Uterus (tissue), 4 donors: ENCODE data around the gene GMDS. TPM values are rescaled to one million over a fixed set of nuclear protein-coding genes. Genes with fewer than 3 reads are reported as not detected.

Experiments used
- DNase-seq, 2 donors: peaks; one replicate each; pipeline ENCODE4 v3.0.0-alpha.2; 2019 to 2020
- H3K27ac ChIP-seq, 2 donors: fragments of 200-600 bp; sonication (generic); 1 replicate in 1 of 2; 2 replicates in 1 of 2; pipeline ENCODE4 v1.5.1; 2016 to 2018
- H3K27me3 ChIP-seq, 2 donors: fragments of 200-600 bp; sonication (generic); one replicate each; pipeline ENCODE4 v1.5.1; 2018 to 2019; ENCODE audit warnings: control low read depth in 1 of 2
- H3K36me3 ChIP-seq, 2 donors: fragments of 200-600 bp; sonication (generic); one replicate each; pipeline ENCODE4 v1.5.1; 2019; ENCODE audit warnings: control low read depth in 1 of 2
- H3K4me1 ChIP-seq, 2 donors: fragments of 200-600 bp; sonication (generic); one replicate each; pipeline ENCODE4 v1.5.1; 2018 to 2019; ENCODE audit warnings: control low read depth in 1 of 2
- H3K4me3 ChIP-seq, 2 donors: fragments of 200-600 bp; sonication (generic); 1 replicate in 1 of 2; 2 replicates in 1 of 2; pipeline ENCODE4 v1.5.1; 2018 to 2019; ENCODE audit warnings: mild to moderate bottlenecking in 1 of 2
- H3K9me3 ChIP-seq, 2 donors: fragments of 200-600 bp; sonication (generic); one replicate each; pipeline ENCODE4 v1.5.1; 2019; ENCODE audit warnings: control low read depth in 1 of 2
- POLR2A ChIP-seq, 2 donors: fragments of 450-650 bp; IDR thresholded peaks; one replicate each; pipeline ENCODE4 v1.6.1; 2016; ENCODE audit warnings: antibody characterized with exemption in 2 of 2, mild to moderate bottlenecking in 1 of 2, moderate library complexity in 1 of 2
- intact Hi-C: fragments of 100-400 bp; cut with DNase I; formaldehyde crosslinking; loops from one replicate; pipeline ENCODE4 v1.15.1; 2023; ENCODE audit warnings: low total_unique reads
- total RNA-seq, 4 donors: library from RNA; depleted of rRNA in 3 of 4; stranded (reverse); fragments of >200 nt in 3 of 4; gene quantifications; one replicate each; pipeline versions ENCODE4 v1.1.0 to v1.2.4, GENCODE V29; 2014 to 2023
- TF ChIP-seq, protein P1 (sequence below), 4 experiments: fragments of 200-600 bp in 2 of 4; fragments of 450-650 bp in 2 of 4; sonication (generic) in 2 of 4; IDR thresholded peaks; one replicate each; pipeline ENCODE4 v1.5.1; 2016 to 2019; ENCODE audit warnings: antibody characterized with exemption in 4 of 4, mild to moderate bottlenecking in 2 of 4, moderate library complexity in 1 of 4
- donor health status: DM: yes; HTN: yes; CAD: no.

GMDS gene
- total RNA-seq, 4 donors from 2014 or later = 5.3 to 17.4 (median 12.9) TPM

DNA sequence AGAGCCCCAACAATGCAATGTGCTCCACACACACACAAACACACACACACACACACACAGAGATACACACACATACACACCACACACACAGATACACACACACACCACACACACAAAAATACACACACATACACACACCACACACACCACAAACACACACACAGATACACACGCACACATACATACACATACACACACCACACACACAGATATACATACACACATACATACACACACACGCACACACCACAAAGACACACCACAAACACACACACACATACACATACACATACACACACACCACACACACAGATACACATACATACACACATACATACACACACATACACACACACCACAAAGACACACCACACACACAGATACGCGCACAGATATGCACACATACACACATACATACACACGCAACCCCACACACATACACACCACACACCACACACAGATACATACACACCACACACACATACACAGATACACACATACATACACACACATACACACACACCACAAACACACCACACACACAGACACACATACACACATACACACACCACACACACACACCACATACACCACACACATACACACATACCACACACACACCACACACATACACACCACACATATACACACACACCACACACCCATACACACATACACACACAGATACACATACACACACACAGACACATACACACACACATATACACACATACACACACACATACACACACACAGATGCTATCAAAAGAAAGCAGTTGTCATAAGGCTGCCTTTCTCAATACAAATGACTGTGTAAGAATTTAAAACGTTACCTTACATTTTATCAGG, 507.7 kb downstream of the GMDS start:
- H3K36me3 ChIP-seq = no peaks in the 10 kb centered on the region
- DNase-seq = no peak
- no peaks in the 10 kb centered on the region for H3K4me1 ChIP-seq
- intact Hi-C loops = no loop called here
- H3K9me3 ChIP-seq = no peaks in the 10 kb centered on the region
- H3K4me3 ChIP-seq = no peak overlapping the region
- no peaks in the 10 kb centered on the region for H3K27me3 ChIP-seq
- no peak overlapping the region for H3K27ac ChIP-seq
- no peak for TF ChIP-seq POLR2A (IDR thresholded peaks at IDR 0.05)
- TF ChIP-seq, protein P1, sequence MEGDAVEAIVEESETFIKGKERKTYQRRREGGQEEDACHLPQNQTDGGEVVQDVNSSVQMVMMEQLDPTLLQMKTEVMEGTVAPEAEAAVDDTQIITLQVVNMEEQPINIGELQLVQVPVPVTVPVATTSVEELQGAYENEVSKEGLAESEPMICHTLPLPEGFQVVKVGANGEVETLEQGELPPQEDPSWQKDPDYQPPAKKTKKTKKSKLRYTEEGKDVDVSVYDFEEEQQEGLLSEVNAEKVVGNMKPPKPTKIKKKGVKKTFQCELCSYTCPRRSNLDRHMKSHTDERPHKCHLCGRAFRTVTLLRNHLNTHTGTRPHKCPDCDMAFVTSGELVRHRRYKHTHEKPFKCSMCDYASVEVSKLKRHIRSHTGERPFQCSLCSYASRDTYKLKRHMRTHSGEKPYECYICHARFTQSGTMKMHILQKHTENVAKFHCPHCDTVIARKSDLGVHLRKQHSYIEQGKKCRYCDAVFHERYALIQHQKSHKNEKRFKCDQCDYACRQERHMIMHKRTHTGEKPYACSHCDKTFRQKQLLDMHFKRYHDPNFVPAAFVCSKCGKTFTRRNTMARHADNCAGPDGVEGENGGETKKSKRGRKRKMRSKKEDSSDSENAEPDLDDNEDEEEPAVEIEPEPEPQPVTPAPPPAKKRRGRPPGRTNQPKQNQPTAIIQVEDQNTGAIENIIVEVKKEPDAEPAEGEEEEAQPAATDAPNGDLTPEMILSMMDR (IDR thresholded peaks at IDR 0.05) = no peak

DNA sequence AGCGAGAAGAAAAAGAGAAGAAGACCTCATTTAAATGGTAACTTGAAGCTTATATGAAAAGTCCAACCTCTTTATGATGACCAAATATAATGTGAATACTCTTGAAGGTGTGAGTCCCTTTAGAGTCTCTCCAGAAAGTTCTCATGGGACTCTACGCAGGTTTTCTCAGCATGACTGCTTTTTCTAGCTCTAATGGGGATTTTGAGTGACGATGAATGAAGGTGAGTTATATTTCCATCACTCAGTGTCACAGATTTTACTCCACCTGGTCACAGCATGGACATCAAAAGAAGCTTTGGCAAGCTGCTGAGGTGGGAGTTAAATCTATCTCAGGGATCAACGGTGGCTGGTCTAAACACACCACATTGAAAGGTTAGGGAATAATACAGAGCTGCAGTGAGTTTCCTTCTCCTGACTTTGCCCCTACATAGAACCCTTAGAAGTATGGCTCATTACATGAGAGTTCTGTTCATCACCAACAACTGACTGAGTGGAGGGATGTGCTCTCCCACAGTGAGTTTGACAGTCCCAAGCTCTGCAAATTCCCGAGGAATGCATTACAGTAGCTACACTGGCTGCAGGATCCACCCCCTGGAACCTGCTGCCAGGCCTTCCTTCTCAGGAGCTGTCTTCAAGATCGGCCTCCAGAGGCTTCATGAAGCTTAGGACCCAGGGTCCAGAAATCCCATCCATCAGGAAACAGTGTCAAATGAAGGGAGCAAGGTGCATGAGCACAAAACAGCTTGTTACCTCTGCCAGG, 508.9 kb downstream of the GMDS start:
- Histone ChIP-seq H3K36me3 (no peaks in the 10 kb centered on the region), H3K9me3 (no peaks in the 10 kb centered on the region), H3K4me3 (no peak overlapping the region), H3K27ac (no peak overlapping the region), H3K27me3 (no peaks in the 10 kb centered on the region), H3K4me1 (no peaks in the 10 kb centered on the region)
- no peak for TF ChIP-seq POLR2A (IDR thresholded peaks at IDR 0.05)
- TF ChIP-seq, protein P1 (IDR thresholded peaks at IDR 0.05) = no peak
- DNase-seq = no peak
- intact Hi-C loops = no loop called here

DNA sequence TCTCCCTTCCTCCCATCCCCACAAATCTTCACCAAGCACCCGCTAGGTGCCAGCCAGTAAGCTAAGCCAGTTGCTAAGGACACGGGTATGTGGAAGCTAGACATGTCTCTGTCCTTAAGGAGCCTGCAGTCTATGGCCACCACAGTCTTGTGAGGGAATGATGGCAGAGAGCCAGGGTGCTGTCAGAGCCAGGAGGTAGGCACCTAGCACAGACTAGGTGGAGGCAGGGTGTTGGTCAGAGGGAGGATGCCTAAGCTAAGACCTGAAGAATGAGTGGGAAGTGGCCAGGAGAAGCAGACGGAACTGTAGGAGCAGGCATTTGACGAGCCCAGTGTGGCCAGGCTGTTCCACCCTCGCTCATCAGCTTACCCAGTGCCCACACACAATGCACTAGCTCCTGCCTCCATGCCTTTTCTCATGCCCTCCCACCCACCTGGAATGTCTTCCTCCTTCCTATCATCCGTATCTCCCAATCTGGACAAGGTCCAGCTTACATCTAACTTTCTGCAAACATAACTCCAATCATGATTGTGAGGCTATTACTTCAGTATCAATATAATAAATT, 510.1 kb downstream of the GMDS start:
- intact Hi-C loops = no loop called here
- Histone ChIP-seq H3K27ac (no peak overlapping the region), H3K9me3 (no peaks in the 10 kb centered on the region), H3K27me3 (no peaks in the 10 kb centered on the region), H3K4me1 (no peaks in the 10 kb centered on the region), H3K36me3 (no peaks in the 10 kb centered on the region), H3K4me3 (no peak overlapping the region)
- no peak for DNase-seq
- TF ChIP-seq, protein P1 (IDR thresholded peaks at IDR 0.05) = no peak
- TF ChIP-seq POLR2A (IDR thresholded peaks at IDR 0.05) = no peak

DNA sequence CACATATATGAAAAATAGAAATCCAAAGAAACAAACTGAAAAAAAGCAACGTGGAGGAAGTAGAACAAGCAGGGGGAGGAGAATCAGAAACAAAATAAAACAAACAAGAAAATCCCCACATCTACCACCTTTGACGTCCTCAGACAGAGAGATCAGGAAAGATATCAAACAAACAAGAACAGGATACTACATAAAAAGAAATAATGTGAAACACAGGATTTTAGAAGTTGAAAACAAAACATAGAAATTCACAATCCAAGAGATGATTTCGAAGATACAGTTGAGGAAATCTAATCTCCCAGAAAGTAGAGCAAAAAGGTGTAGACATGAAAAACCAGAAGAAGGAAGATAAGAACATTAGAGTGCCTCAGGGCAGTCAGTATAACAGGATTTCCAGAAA, 514.5 kb downstream of the GMDS start:
- H3K4me1 ChIP-seq = no peaks in the 10 kb centered on the region
- no peaks in the 10 kb centered on the region for H3K36me3 ChIP-seq
- DNase-seq = no peak
- intact Hi-C loops = no loop called here
- H3K27ac ChIP-seq = no peak overlapping the region
- no peaks in the 10 kb centered on the region for H3K9me3 ChIP-seq
- no peak for TF ChIP-seq POLR2A (IDR thresholded peaks at IDR 0.05)
- TF ChIP-seq, protein P1 (IDR thresholded peaks at IDR 0.05) = no peak
- H3K4me3 ChIP-seq = no peak overlapping the region
- H3K27me3 ChIP-seq = no peaks in the 10 kb centered on the region

DNA sequence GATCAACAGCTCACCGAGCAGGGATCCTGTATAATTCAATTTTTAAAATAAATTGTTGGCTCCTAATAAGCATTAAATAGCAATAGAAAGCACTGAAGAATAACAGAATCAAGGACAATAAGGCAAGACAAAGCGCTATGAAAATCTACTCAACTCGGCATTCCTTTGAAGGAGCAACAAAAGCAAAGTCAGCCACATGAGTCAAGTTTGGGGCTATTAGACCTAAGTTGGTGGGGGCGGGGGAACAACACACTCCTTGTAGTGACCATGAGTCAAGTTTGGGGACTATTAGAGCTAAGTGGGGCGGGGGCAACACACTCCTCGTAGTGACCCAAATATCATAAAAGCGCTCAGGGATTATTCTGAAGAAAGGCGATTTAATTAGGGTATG, 515.7 kb downstream of the GMDS start:
- Histone ChIP-seq H3K27me3 (no peaks in the 10 kb centered on the region), H3K36me3 (no peaks in the 10 kb centered on the region), H3K27ac (no peak overlapping the region), H3K4me1 (no peaks in the 10 kb centered on the region), H3K9me3 (no peaks in the 10 kb centered on the region), H3K4me3 (no peak overlapping the region)
- DNase-seq = no peak
- intact Hi-C loops = no loop called here
- TF ChIP-seq, protein P1 (IDR thresholded peaks at IDR 0.05) = no peak
- no peak for TF ChIP-seq POLR2A (IDR thresholded peaks at IDR 0.05)
